ENCODE measurements around the gene JARID2.

The JARID2 gene

GRCh38 chr6:15530411-15530810 lies 284.5 kb downstream of the JARID2 start:
- peak; percentile 41 for DNase-seq

GRCh38 chr6:15531973-15532372 lies 286.1 kb downstream of the JARID2 start:
- peak; percentile 50 for DNase-seq

- peak; percentile 42 for DNase-seq
These were observed 287.6 kb downstream of the JARID2 start for GRCh38 chr6:15533379-15534026.

- peak; percentile 22 for DNase-seq
These were observed 289.1 kb downstream of the JARID2 start for GRCh38 chr6:15534974-15535373.

- DNase-seq, result peak; percentile 7
These were observed 289.8 kb downstream of the JARID2 start for GRCh38 chr6:15535495-15536197.

GRCh38 chr6:15536198-15536955 lies 290.5 kb downstream of the JARID2 start:
- peak; percentile 40 for DNase-seq

- peak; percentile 37 for DNase-seq
These were observed 292.2 kb downstream of the JARID2 start for GRCh38 chr6:15538106-15538505.

GRCh38 chr6:15538766-15539495 lies 293.1 kb downstream of the JARID2 start:
- peak; percentile 37 for DNase-seq

GRCh38 chr6:15539722-15540270 lies 293.9 kb downstream of the JARID2 start:
- DNase-seq, result peak; percentile 18

- DNase-seq, result peak; percentile 21
These were observed 297.6 kb downstream of the JARID2 start for GRCh38 chr6:15543332-15543917.

GRCh38 chr6:15544321-15544900 lies 298.5 kb downstream of the JARID2 start:
- peak; percentile 25 for DNase-seq

- DNase-seq, result peak; percentile 61
These were observed 300.7 kb downstream of the JARID2 start for GRCh38 chr6:15546591-15546990.

GRCh38 chr6:15547400-15547799 lies 301.5 kb downstream of the JARID2 start:
- DNase-seq, result no peak

GRCh38 chr6:15549371-15549770 lies 303.5 kb downstream of the JARID2 start:
- no peak for DNase-seq

- peak; percentile 41 for DNase-seq
These were observed 304.8 kb downstream of the JARID2 start for GRCh38 chr6:15550546-15551123.

GRCh38 chr6:15551262-15551661 lies 305.4 kb downstream of the JARID2 start:
- DNase-seq, result peak; percentile 48

- DNase-seq, result peak; percentile 87
These were observed 305.9 kb downstream of the JARID2 start for GRCh38 chr6:15551798-15552197.

- peak; percentile 54 for DNase-seq
These were observed 307.2 kb downstream of the JARID2 start for GRCh38 chr6:15553031-15553430.

- DNase-seq, result no peak
These were observed 307.9 kb downstream of the JARID2 start for GRCh38 chr6:15553736-15554294.

GRCh38 chr6:15554728-15555100 lies 308.8 kb downstream of the JARID2 start:
- no peak for DNase-seq

Measured in islet precursor cell (in vitro differentiated cells).